Activated T-cell treated with anti-CD3 and anti-CD28 coated beads, Interleukin-2, amount 50 U/mL, for 1 hour (primary cell): ENCODE data around the gene ANGPT4.

ENCODE experiments used
- DNase-seq: peaks from one replicate; pipeline ENCODE4 v3.0.0-alpha.2; 2020

The ANGPT4 gene

DNA sequence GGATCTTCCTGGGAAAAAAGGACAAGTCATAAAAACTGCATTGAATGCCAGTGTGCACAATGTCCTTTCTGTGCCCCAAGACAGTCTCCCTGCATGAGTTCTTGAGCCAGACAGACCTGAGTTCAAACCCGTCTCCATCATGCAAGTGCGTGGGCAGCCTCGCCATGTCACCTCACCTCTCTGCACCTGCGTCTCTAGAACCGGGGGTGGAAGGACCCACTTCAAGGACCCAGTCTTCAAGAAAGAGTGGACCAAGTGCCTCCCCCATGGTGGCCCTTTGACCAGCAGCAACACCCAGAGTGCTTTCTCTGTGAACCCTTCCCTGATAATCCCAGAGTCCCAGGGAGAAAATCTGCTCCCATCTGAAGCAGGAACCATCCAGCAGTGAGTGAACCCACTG lies 23.5 kb upstream of the ANGPT4 start:
- DNase-seq, result no peak

DNA sequence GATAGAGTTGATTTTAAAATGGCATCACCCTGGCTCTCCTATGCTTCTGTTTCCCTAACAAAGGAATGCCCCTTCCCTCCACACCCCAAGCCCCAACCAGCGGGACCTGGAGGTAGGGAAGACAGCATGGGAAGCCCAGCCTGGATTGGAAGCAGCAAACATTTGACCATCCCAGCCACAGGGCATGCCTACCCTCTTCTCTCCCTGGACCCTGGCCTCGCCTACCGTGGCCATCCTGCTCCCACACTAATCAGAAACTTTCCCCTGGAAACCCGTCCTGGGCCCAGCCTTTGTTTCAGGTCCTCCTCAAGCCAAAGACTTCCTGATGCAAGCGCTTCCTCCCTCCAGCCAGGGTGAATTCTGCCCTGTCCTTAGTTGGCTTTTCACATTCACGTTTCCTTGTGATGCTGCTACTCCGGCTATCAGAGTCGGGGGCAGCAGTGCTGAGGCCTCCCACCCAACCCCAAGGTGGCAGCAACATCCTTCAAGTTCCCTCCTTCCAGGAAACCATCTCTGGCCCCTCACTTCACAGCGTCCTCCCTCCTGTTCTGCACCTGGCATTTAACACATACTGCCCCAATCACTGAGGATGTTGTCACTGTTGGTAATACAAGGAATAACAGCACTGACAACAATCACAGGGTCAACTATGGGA lies 18.2 kb upstream of the ANGPT4 start:
- DNase-seq, result no peak

DNA sequence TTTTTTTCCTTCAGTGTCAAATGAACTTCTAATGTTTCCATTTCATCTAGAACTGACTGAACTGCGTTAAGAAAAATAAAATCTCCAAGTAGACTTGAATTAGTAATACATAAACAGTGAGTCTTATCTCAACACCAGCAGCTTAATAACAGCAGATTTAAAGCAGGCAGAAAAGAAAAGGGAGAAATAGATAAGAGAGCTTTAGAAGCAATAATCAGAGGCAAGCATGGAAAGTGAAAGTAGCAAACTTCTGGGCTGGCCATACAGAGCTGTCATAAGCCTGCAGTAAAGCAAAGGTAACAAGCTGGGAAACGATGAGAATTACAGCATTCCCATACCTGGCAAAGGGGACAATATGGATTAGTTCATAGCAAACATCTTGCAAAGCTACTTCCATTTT lies 16.9 kb upstream of the ANGPT4 start:
- no peak for DNase-seq

DNA sequence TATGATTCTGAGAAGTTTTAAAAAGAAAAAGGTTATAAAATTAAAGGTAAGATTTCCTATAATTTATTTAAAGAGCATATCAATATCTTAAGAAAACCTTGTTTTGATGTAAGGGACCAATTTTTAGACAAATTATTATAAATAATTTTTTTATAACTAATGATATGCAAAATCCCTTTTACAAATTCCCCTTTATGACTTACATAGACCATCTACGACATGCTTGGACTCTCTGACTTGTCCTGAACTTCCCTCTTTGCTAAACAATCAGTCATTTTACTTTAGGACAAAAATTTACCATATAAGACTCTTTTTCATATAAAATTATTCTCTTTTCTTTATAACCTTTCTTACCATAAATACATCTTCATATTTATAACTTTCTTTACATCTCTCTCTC lies 15.3 kb upstream of the ANGPT4 start:
- no peak for DNase-seq

DNA sequence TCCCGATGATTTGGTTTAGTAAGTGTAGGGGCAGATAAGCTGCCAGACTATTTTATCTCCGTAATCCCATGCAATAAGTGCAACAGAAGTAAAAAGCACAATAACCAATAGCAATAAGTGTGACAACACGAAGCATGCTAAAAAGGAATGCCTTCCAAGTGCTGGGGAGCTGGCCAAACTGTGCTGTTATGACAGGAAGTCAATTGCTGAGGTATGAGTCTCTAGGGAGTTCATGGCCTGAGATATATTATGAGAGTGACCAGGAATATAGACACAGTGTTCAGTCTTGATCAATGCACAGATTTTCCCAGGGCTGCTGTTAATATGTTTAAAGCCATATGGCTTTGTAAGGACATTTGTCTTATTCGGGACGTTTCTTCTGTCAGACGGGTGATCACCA lies 10.5 kb upstream of the ANGPT4 start:
- DNase-seq, result no peak

DNA sequence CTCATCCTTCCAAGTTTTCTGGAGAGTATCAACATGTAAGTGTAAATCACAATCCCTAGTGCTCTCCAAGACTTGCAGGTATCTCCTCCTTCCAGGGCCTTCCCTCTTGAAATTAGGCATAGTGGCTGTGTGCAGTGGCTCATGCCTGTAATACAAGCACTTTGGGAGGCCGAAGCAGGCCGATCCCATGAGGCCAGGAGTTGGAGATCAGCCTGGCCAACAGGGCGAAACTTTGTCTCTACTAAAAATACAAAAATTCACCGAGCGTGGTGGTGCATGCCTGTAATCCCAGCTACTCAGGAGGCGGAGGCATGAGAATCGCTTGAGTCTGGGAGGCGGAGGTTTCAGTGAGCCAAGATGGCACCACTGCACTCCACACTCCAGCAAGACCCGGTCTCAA lies 9.4 kb upstream of the ANGPT4 start:
- DNase-seq, result no peak

DNA sequence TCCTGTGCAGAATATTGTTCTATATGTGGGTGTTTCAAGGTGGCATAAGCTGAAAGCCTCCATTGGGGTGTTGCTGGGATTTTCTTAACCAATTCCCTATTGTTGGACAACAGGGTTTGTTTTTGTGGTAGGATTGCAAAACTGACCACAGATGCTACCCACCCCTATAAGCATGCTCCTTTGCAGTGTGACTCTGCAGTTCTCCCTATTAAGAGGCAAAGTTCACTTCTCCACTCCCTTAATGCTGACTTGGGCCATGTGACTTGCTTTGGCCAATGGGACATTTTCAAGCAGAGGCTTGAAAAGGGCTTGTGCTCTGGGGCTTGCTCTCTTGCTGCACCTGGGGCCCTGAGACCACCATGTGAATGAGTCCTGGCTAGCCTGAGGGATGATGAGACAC lies 8.5 kb upstream of the ANGPT4 start:
- DNase-seq, result no peak

DNA sequence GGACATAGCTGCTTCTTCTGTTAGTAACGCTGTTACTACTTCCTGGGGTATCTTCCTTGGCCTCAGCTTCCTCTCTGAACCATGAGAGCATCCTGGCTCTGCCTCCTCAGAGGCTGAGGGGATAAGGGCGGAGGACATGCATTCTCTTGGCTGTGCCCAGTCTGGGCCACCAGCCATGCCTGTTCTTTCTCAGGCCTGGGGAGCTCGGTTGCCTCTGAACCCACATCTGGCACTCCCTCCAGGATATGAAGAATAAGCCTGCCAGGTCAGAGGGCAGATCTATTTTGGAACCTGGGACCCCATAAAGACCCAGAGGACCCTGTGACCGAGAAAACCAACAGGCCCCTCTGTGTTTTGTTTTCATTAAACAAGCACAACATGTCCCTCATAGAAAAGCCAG lies 6.6 kb upstream of the ANGPT4 start:
- DNase-seq, result no peak

DNA sequence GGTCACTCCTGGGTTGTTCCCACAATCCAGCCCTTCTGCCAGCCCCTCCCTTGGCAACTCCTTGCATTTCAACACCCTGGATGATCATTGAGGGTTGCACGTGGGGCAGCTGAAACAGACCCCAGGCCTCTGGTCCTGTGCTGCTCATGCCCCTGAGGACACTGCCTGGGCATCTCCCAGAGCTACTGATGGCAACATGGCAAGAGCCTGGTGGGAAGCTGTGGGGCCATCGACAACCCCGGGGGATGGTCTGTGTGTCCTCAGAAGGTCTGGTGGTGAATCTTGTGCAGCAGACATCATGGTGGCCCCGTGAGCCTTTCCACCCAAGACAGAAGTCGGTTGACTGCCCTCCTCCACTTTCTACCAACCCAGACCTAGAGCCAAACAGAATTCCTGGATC lies 4.9 kb upstream of the ANGPT4 start:
- DNase-seq, result no peak

DNA sequence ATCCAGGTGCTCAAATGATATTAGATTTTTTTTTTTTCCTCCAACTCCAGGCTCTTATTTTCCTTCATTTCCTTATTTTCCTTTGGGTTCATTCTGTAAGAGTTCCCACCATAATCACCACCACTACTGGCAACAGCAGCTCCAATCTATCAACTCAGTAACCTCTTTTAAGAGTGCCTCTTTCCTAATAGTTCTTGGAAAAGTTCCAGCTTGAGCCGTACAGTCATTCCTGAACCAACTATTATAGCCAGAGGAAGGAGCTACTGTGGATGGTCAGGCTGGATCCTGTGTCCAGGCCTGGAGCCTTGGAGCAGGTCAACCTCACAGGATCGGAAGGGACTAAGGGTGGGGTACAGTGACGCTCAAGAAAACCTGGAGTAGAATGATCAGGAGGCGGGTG lies 4.2 kb upstream of the ANGPT4 start:
- no peak for DNase-seq

DNA sequence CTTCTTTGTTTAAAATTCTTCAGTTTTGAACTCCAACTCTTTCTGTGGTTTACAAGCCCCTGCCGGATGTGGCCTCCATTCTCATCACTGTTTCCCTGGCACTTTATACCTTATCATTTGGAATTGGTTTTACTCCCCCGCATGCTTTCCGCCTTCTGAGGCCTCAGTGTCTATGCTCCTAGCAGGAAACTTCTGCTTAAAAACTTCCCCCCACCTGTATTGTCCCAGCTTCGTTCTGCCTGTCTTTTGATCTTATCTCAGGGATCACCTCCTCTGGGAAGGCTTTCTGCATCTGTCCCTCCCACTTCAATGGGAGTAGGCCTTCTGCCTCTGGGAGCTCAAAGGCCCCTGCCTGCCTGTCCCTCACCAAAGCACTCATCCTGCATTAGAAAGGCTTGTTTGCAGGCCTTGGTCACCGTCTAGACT lies 3.4 kb upstream of the ANGPT4 start:
- DNase-seq, result no peak

DNA sequence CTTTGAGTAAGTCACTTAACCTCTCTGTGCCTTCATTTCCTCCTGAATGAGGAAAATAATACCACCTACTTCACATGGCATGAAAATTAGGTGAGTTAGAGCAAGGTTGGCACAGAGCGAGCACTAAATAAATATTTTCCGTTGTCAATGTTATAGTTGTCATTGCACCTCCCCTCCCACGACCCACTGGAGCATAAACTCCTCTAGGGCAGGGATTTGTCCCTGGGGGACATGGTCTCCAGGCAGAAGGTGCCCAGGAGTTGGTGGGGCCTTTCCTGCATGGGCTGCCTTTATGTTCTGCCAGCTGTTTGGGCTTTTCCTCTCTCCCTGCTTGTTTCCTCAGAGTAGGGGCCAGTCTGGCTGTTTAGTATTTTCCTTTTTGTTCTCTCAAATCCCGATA lies 1.3 kb upstream of the ANGPT4 start:
- no peak for DNase-seq

DNA sequence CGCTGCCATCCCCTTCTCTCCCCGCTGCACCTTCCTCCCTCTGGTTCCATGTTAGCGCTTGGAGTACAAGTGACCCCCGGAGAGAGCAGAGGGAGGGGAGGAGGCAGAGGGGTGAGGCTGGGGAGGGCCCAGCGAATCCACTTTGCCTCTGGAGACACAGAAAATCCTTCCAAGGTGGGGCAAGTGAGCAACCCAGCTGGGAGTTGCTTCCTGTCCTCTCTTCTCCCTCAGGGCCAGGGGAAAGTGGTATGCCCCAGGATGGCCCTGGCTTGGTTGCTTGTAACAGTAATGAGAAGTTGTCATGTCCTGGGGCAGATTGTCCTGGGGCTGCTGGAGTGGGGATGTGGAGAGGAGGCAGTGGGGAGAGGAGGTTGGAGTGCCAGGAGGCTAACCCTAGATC lies 691 bp upstream of the ANGPT4 start:
- DNase-seq, result no peak

DNA sequence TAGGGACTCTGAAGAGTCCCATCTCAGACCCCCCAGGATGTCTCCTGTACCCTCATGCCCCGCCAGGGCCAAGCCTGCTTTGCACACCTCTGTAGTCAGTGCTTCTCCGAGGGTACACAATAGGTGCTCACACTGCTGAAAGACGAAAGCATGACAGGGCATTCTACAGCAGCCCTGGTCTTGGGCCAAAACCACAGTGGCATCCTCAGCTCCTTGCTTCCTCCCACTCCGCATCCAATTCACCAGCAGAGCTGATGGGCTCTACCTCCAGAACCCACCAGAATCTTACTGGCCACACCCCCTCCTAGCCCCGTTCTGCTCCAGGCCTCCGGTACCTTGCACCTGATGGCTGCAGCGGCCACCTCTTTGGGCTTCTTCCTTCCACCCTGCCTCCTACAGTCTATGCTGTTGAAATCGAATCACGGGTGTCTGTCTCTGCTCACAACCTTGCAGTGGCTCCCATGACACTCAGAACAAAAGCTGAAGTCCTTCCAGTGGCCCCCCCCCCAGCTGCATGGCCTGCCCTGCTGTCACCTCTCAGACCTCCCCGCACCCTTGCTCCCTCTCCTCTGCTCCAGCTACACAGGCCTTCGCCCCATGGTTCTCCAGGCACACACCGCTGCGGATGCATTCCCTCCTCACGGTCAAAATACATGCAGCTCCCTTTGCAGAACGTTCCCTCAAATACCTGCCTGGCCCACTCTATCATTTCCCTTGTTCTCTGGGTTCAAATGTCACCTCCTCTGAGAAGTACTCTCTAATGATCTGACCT lies 1.2 kb downstream of the ANGPT4 start:
- DNase-seq, result no peak

DNA sequence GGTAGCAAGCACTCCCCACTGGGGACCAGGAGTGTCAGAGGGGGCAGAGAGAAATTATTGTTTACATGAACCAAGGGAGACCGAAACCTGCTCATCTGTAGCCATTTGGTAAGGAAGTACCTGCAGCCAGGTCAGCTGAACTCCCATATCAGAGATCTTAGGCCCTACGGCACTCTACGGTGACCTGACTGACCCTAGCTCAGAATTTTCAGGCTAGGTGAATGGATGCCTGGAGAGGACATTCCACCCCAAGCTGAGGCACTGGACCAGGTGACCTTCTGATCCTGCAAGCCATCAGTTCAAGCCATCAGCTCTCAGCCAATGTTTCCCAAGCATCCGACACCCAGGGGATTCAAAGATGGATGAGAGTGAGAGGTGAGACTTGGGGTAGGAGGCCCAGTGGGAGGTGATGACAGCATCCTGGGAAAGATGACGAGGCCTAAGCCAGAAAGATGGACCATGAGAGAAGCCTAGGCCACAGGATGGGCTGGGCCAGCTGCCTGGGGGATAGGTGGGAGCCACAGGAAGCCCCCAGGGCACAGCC lies 2.8 kb downstream of the ANGPT4 start:
- DNase-seq, result no peak

DNA sequence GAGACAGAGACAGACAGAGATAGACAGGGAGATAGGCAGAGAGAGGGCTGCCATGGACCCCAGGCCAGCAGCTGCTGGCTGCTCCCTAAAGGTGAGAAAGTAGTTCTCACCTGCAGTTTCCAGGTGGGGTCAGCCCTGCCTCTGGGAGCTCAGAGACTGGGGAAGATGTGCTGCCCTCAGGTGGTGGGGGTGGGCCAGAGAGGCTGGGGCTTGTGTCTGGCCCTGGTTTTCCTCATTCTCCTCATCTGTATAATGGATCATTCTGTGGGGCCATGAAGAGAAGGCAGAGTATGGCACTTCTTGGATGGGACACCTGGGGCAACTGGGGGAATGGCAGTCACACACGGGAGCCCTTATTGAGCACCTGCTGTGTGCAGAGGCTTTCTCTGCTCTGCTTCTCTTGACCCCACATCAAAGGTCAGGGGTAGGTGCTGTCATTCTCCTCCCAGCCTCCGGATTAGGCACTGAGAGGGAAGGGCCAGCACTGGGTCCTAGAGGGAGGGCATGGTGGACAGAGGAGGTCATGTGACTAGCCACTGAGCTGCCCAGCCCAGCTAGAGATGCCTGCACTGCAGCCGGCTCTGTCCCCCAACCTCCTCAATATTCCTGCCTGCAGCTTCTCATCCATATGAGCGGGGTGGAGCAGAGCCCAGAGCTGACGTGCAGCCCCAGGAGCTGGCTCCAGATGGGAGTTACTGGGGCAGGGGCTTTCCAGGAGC lies 4.1 kb downstream of the ANGPT4 start:
- no peak for DNase-seq

DNA sequence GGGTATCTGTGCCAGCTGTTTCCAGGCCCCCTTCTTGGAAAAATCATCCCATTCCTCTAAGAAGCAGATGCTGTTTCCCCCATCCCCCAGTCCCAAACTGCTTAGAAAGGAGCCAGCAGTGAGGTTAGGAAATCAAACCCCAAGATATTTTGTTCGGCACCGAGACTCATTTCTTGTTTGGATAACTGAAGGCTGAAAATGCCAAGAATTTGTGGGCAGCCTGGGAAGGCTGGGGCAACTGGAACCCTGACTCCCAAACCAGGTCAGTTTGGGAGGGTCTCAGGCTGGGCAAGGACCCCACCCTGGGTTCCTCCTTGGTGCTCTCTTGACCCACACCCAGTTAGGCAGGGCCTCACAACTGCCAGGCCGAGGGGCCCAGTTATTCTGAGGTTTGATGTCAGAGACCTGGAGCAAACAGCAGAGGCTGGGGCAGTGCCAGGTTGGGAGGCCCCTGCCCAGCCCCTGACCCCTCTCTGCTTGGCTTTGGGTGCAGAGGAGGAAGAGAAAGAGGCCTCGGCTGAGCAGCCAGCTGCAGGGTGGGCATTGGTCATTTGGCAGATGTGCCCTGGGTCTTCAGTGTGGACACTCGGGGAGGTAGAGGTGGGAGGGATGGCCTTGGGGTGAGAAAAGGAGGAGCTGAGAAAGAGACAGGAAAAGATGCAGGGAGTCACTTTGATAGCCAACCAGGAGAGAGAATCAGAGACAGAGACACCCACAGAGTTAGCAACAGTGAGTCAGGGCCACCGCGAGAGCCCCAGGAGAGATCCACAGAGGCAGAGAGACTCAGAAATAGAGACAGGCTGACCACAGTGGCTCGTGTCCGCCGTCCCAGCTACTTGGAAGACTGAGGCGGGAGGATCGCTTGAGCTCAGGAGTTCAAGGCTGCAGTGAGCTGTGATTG lies 5.0 kb downstream of the ANGPT4 start:
- no peak for DNase-seq

DNA sequence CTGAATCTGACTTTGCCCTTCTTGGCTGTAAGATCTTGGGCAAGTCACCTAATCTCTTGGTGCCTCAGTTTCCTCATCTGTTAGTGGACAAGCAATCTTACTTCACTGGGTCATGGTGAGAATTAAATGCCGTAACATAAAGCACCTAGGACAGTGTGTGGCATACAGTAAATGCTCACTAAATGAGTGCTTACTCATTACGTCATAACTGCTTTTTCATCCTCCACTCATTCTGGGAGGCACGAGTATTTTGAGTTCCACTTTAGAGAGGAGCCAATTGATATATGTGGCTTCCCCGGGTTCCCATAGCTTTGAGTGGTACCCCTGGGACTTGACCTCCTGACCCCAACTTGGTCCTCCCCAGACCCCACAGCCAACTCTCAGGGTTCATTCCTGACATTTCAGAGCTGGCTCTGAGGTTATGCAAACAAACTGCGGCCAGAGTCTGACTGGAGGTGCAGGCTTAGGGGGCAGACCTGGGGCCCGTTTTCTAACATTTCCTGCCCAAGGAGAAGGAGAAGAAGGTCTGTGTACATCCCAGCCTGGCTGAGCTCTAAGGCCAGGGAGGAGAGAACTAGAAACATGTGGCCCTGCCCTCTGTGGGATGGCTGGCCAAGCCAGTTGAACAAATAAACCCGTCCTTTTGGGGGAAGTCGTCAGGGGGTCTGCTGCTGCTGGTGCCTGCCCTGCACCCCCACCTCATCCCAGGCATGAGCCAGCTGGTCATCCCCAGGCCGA lies 5.8 kb downstream of the ANGPT4 start:
- no peak for DNase-seq

DNA sequence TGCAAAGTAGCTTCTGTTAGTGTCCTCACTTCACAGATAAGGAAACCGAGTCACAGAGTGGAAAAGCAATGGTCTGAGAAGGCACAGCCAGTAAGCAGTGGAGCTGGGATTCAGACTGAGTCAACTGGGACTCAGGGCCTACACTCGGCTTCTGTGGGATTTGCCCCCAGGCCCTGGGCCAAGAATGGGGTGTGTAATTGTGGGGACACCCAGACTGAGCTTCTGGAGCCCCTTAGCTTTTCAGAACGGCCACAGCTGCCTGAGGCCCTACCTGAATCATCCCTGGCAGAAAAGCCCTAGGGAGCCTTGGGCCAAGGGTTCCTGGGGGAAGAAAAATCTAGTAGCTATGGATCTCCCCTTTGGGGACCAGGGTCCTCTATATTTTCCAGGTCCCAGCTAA lies 6.5 kb downstream of the ANGPT4 start:
- DNase-seq, result no peak

DNA sequence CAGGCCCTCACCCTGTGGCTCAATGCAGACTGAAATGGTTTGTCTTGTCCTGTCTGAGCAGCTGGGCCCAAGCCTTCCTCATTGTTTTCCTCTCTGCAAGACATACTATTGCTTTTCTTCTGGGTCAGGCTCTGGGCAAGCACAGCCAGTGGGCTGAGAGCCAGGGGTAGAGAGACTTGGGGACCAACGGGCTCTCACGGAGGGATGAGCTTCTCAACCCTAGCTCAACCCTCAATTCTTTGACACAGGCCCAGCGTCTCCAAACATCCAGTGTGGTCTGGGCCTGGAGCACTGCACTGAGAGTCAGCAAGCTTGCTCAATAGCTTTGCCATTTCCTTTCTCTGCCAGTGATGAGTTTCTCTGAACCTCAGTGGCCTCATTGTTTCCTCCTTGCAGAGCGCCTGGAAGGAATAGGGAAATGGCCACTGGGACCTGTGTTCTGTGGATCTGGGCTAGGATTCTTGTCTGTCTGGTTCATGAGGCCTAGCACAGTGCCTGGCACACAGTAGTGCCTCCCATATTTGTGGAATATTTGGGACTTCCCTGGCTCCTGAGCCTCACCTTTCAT lies 9.3 kb downstream of the ANGPT4 start:
- DNase-seq, result no peak

DNA sequence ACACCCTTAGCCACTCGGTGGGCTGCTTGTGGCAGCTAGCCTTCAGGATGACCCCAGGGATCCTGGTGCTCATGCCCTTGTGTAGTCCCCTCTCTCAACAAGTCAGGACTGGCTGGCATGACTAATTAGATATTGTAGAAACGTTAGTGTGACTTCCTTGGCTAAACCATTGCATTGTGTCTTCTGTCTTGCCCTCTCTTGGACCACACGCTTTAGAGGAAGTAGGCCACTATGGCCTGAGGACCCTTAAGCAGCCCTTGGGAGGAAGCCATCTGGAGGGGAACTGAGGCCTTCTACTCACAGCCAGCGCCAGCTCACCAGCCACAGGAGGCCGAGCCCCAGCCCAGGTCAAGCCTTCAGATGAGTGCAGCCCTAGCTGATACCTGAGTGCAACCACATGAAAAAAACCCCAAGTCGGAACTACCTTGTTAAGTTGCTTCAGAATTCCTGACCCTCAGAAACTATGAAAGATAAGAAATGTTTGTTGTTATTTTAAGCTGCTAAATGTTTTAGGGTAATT lies 10.1 kb downstream of the ANGPT4 start:
- no peak for DNase-seq
